HL-60 (cell line): Measurements from ENCODE around the gene ZNF236.

Experiments
- CTCF ChIP-seq: IDR thresholded peaks from one replicate; pipeline ENCODE4 v1.5.1; 2011; ENCODE audit warnings: low read length, control low read depth, inconsistent platforms; ENCODE audit not compliant: insufficient read depth
- POLR2AphosphoS5 ChIP-seq: IDR thresholded peaks from 2 replicates; pipeline ENCODE4 v1.6.1; 2012; ENCODE audit warnings: low read depth

GRCh38 chr18:76788571-76789317 lies 33.6 kb upstream of the ZNF236 start:
- no peak for TF ChIP-seq CTCF
- no peak for TF ChIP-seq POLR2AphosphoS5
